GM15510 (cell line): Measurements from ENCODE around the gene TEX48.

Experiments
- POLR2A ChIP-seq: IDR thresholded peaks from 3 replicates; pipeline ENCODE4 v1.6.1; 2011; ENCODE audit warnings: borderline replicate concordance; ENCODE audit not compliant: insufficient read length; ENCODE audit errors: extremely low read depth

Gene TEX48

GRCh38 chr9:114680259-114681001 lies 1.6 kb downstream of the TEX48 start:
- no peak for TF ChIP-seq POLR2A

DNA sequence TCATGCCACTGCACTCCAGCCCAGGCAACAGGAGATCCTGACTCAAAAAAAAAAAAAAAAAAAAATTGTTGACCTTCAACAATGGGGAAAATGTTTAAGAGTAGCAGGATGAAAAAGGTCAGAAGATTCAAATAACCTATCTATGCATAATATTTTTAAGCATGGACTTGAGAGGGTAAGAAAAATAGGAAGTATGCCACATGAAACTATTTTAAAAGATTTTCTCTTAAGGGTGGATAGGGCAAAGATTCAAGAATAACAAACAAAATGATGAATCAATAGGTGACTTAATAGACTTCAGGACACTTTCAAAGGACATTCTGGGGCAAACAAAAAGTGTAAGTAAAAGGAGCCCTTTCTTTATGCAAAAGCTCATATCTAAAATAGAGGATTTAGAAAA lies 3.2 kb downstream of the TEX48 start:
- no peak for TF ChIP-seq POLR2A

GRCh38 chr9:114678130-114678529 lies 3.9 kb downstream of the TEX48 start:
- no peak for TF ChIP-seq POLR2A

- no peak for TF ChIP-seq POLR2A
Observed at GRCh38 chr9:114677418-114677817, 4.6 kb downstream of the TEX48 start.

GRCh38 chr9:114676901-114677300 lies 5.1 kb downstream of the TEX48 start:
- no peak for TF ChIP-seq POLR2A

GRCh38 chr9:114674798-114675540 lies 7.0 kb downstream of the TEX48 start:
- no peak for TF ChIP-seq POLR2A

DNA sequence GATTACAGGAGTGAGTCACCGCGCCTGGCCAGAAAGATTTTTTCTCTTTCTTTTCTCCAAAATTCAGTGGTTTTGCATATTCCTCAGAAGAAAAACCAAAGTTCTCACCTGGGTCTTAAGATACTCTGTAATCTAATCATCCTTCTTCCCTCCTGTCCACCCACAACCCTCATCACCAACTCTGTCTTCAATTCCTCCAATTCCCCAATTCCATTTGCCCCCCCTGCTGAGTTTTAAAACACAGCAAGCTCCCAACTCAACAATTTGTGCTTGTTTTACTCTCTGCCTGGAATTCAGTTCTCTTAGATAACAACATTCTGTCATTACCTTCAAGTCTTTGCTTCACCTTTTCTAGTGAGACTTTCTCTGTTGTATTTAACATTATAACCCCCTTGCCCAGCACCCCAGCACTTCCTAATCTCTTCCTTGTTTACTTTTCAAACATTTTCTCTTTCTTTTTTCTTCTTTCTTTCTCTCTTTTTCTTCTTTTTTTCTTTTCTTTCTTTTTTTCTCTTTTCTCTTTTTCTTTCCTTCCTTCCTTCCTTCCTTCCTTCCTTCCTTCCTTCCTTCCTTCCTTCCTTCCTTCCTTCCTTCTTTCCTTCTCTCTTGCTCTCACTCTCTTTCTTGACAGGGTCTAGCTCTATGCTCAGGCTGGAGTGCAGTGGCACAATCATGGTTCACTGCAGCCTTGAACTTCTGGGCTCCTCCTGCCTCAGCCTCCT lies 7.8 kb downstream of the TEX48 start:
- no peak for TF ChIP-seq POLR2A

DNA sequence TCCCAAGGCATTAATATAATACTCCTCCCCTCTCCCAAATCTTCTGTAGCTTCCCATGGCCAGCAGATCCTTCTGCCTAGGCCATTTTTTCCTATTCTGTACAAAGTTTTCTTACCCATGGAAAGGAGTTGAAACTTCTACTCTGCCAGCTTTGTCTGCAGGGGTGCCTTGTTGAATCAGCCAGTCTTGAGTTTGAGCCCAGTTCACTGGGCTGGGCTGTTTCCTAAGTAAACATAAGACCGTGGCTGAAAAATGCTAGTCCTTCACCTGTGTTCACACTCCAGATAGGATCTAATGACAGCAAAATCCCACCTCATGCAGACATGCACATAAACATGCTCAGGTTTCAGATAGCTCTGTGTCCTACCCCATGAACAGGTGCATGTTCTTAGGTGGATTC lies 10.4 kb downstream of the TEX48 start:
- no peak for TF ChIP-seq POLR2A

DNA sequence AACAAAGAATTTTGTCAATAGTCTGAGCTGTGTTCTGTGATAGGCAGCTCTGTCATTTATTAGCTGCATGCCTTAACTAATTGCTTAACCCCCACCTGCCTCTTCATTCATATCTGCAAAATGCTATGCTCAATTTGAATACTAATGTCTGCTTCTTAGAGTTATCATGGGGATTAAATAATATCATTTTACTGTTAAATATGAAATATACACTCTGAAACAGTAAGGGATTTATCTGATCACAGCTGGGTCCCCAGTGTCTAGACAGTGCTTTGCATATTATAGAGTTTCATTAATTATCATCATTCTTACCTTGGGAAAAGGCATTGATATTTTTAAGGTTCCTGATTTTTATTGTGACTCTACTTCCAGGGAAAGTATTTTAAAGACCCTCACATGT lies 12.0 kb downstream of the TEX48 start:
- TF ChIP-seq POLR2A: no peak

DNA sequence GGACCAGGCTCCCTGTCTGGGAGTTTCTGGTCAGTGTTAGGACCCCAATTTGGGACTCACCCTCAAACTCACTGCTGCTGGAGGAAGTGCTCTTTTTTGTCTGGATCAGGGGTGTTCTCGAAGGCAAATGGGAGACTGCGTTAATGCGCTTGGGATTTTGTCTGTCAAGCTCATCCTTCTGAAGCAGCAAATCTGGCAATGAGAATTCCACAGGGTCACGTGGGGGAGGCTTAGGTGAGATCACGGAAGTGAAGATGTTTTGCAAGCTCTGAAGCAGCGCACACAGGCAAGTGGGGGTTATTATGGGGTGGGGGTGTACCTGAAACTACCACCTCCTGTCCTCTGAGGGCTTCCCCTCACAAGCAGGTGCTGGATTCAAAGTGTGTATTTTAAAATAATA lies 13.8 kb downstream of the TEX48 start:
- TF ChIP-seq POLR2A: no peak

- no peak for TF ChIP-seq POLR2A
Observed at GRCh38 chr9:114666851-114667250, 15.1 kb downstream of the TEX48 start.

DNA sequence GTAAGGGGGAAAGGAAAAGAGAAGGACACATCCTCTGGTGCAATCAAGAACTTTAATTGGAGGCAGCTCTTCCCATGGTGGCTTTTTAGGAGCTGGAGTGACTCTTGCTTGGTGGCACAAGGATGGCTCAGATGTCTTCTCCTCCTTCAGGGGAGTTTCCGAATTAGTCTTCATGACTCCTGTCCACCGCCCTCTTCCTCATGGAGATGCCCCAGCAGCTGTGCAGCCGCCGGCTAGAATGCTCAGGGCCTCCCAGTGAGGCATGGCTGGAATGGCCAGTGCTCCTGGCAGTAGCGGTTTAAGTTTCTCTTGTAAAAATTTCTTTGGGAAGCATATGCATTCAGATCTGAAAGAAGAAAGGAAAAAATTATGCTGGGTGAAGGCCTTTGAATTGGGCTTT lies 15.6 kb downstream of the TEX48 start:
- TF ChIP-seq POLR2A: no peak

GRCh38 chr9:114664181-114664580 lies 17.8 kb downstream of the TEX48 start:
- TF ChIP-seq POLR2A: no peak

GRCh38 chr9:114662081-114662989 lies 19.7 kb downstream of the TEX48 start:
- no peak for TF ChIP-seq POLR2A

GRCh38 chr9:114657705-114658104 lies 24.3 kb downstream of the TEX48 start, which contains the start of gene TEX53:
Gene TEX53 (minus strand): TSS chr9:114657805. CDS start chr9:114657774, 31 bp downstream.
- no peak for TF ChIP-seq POLR2A

DNA sequence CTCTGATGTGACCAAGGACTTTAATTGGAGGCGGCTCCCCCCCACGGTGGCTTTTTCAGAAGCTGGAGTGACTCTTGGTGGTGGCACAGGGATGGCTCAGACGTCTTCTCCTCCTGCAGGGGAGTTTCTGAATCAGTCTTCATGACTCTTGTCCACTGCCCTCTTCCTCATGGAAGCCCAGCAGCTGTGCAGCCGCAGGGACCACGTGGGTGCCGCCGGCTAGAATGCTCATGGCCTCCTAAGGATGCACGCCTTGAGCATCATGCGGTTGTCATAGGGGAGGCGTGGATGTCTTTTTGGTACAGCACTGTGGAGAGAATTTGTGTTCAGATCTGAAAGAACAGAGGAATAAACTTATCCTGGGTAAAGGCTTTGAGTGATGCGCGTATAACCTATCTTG lies 25.7 kb downstream of the TEX48 start:
- no peak for TF ChIP-seq POLR2A
